K562 (cell line): ENCODE data around the gene NPIPB2. TPM values are rescaled to one million over a fixed set of nuclear protein-coding genes. Genes with fewer than 3 reads are reported as not detected.
A peak's percentile ranks its signal among the peaks of the same experiment; 100 is the strongest.

Source experiments
- CHD4 ChIP-seq: fragments of 200-600 bp; sonication (generic); IDR thresholded peaks from 3 replicates; pipeline ENCODE4 v1.6.1; 2012; ENCODE audit warnings: low read depth, mild to moderate bottlenecking, mixed read lengths, low read length, inconsistent platforms; ENCODE audit not compliant: insufficient read depth, insufficient replicate concordance, poor library complexity, severe bottlenecking
- CREB3L1 ChIP-seq: fragments of 450-650 bp; IDR thresholded peaks from 2 replicates; pipeline ENCODE4 v1.6.1; 2014; ENCODE audit warnings: low read depth, mild to moderate bottlenecking, moderate library complexity, borderline replicate concordance
- E2F6 ChIP-seq, 2 experiments: IDR thresholded peaks; 2 replicates each; pipeline ENCODE4 v1.6.1; 2011; ENCODE audit warnings: borderline replicate concordance in 1 of 2, control low read depth in 1 of 2, low read depth in 1 of 2, low read length in 1 of 2, mild to moderate bottlenecking in 1 of 2, mixed read lengths in 1 of 2, moderate library complexity in 1 of 2; ENCODE audit not compliant: insufficient read depth in 1 of 2, insufficient read length in 1 of 2, poor library complexity in 1 of 2, severe bottlenecking in 1 of 2; ENCODE audit errors: extremely low read depth in 1 of 2
- ETV5 ChIP-seq: sonication (generic); formaldehyde crosslinking; IDR thresholded peaks from 2 replicates; pipeline ENCODE4 v1.4.0; 2020; ENCODE audit warnings: low read depth, mild to moderate bottlenecking, missing genetic modification reagents
- GATA2 ChIP-seq: sonication (generic); formaldehyde crosslinking; IDR thresholded peaks from 2 replicates; pipeline ENCODE4 v1.4.0; 2020; ENCODE audit warnings: mild to moderate bottlenecking, missing genetic modification reagents
- JUN ChIP-seq, 2 experiments: sonication (generic) in 1 of 2; formaldehyde crosslinking in 1 of 2; IDR thresholded peaks; 2 replicates each; pipeline versions ENCODE4 v1.6.1 to v1.8.0; 2012 to 2022; ENCODE audit warnings: borderline replicate concordance in 2 of 2, mild to moderate bottlenecking in 2 of 2, improper control_type of control experiment in 1 of 2, low read depth in 1 of 2, low read length in 1 of 2, missing genetic modification reagents in 1 of 2
- KLF13 ChIP-seq: fragments of 450-650 bp; IDR thresholded peaks from 2 replicates; pipeline ENCODE4 v1.6.1; 2016; ENCODE audit warnings: missing genetic modification characterization, low read depth, mild to moderate bottlenecking, missing compliant biosample characterization, moderate library complexity, borderline replicate concordance
- LCOR ChIP-seq: sonication (generic); formaldehyde crosslinking; IDR thresholded peaks from 2 replicates; pipeline ENCODE4 v1.8.0; 2022; ENCODE audit warnings: mild to moderate bottlenecking, missing genetic modification reagents
- MEIS2 ChIP-seq: fragments of 450-650 bp; IDR thresholded peaks from 2 replicates; pipeline ENCODE4 v1.6.1; 2014; ENCODE audit warnings: mild to moderate bottlenecking; ENCODE audit not compliant: partially characterized antibody
- PCBP1 ChIP-seq: fragments of 200-400 bp; formaldehyde crosslinking; IDR thresholded peaks from 2 replicates; pipeline ENCODE4 v1.6.1; 2018; ENCODE audit warnings: mild to moderate bottlenecking, low read depth, low read length; ENCODE audit not compliant: poor library complexity, severe bottlenecking
- POLR2B ChIP-seq: fragments of 450-650 bp; IDR thresholded peaks from 2 replicates; pipeline ENCODE4 v1.6.1; 2018; ENCODE audit warnings: low read depth; ENCODE audit not compliant: partially characterized antibody
- POLR3A ChIP-seq: IDR thresholded peaks from 2 replicates; pipeline ENCODE4 v1.6.1; 2011; ENCODE audit warnings: borderline replicate concordance, mild to moderate bottlenecking, moderate library complexity; ENCODE audit not compliant: insufficient read length, insufficient read depth; ENCODE audit errors: extremely low read depth
- PRMT5 ChIP-seq: sonication (generic); formaldehyde crosslinking; IDR thresholded peaks from 2 replicates; pipeline ENCODE4 v1.5.0; 2020; ENCODE audit warnings: missing genetic modification reagents
- PTBP1 ChIP-seq: fragments of 200-400 bp; formaldehyde crosslinking; IDR thresholded peaks from 2 replicates; pipeline ENCODE4 v1.6.1; 2017; ENCODE audit warnings: low read depth, low read length
- SOX6 ChIP-seq: fragments of 450-650 bp; IDR thresholded peaks from 2 replicates; pipeline ENCODE4 v1.6.1; 2014; ENCODE audit warnings: mild to moderate bottlenecking
- THRAP3 ChIP-seq: fragments of 450-650 bp; IDR thresholded peaks from 2 replicates; pipeline ENCODE4 v1.6.1; 2016; ENCODE audit warnings: mild to moderate bottlenecking, inconsistent platforms, borderline replicate concordance
- ZNF184 ChIP-seq: sonication (generic); formaldehyde crosslinking; IDR thresholded peaks from 2 replicates; pipeline ENCODE4 v1.5.0; 2020; ENCODE audit warnings: missing genetic modification reagents
- ZNF655 ChIP-seq: fragments of 250-450 bp; sonication (Bioruptor Pico); IDR thresholded peaks from 2 replicates; pipeline ENCODE4 v1.5.0; 2021
- ZNF740 ChIP-seq, 3 experiments: fragments of 200-800 bp in 1 of 3; sonication (Bioruptor generic) in 1 of 3; sonication (generic) in 1 of 3; formaldehyde crosslinking in 1 of 3; IDR thresholded peaks; 2 replicates each; pipeline versions ENCODE4 v1.6.1 to v1.8.0; 2016 to 2022; ENCODE audit warnings: mild to moderate bottlenecking in 2 of 3, missing compliant biosample characterization in 2 of 3, missing genetic modification characterization in 2 of 3, missing genetic modification reagents in 1 of 3
- ZNF780A ChIP-seq: fragments of 250-450 bp; sonication (Bioruptor Pico); IDR thresholded peaks from 2 replicates; pipeline ENCODE4 v1.5.0; 2021; ENCODE audit warnings: mild to moderate bottlenecking
- polyA plus RNA-seq, 8 experiments: library from polyadenylated mRNA; depleted of rRNA in 4 of 8; stranded (reverse) in 5 of 8; unstranded in 3 of 8; fragments of >200 nt; fragmentation: Nextera tagmentation in 2 of 8; fragmentation: Illumina TruSeq in 1 of 8; extraction: Ambion mirVana in 2 of 8; extraction: Trizol in 1 of 8; gene quantifications; 2 replicates each; pipeline versions ENCODE4 v1.2.1 to v1.2.3, GENCODE V29; 2011 to 2014; ENCODE audit warnings: inconsistent platforms in 1 of 8, missing spikeins in 1 of 8
- total RNA-seq, 7 experiments: library from RNA; depleted of rRNA in 6 of 7; stranded (reverse); fragments of >200 nt in 6 of 7; fragmentation: Illumina TruSeq in 2 of 7; extraction: Trizol in 2 of 7; gene quantifications; 2 replicates each; pipeline versions ENCODE4 v1.2.1 to v1.2.3, GENCODE V29; 2011 to 2021; ENCODE audit warnings: low replicate concordance in 1 of 7

Gene NPIPB2
- total and polyA plus RNA-seq, 9 of the 15 experiments (the other 6 are each of a cell fraction or from before 2014, with no cell fraction given), result 0.21 to 2.9 (median 1.6) TPM; not detected in 1

GRCh38 chr16:11915644-11916523, 26.0 kb downstream of the NPIPB2 start, which contains the start of gene GSPT1 (continued):
- no peak for TF ChIP-seq ZNF655 (CRISPR knock-in tag)
- no peak for TF ChIP-seq SOX6
- peak; percentile 84 for TF ChIP-seq PCBP1
- TF ChIP-seq MEIS2, result peak; percentile 12
- no peak for TF ChIP-seq THRAP3
- peak; percentile 67; the same call in 1 of the 2 replicates for TF ChIP-seq JUN (IDR thresholded peaks at IDR 0.05; ENCODE audit: borderline replicate concordance, low read depth, low read length)
- TF ChIP-seq JUN (CRISPR knock-in tag; IDR thresholded peaks at IDR 0.05; ENCODE audit: borderline replicate concordance), result no peak
- TF ChIP-seq PTBP1, result no peak
- TF ChIP-seq ETV5, result peak; percentile 96
- TF ChIP-seq ZNF184 (CRISPR knock-in tag), result no peak
- TF ChIP-seq E2F6 (IDR thresholded peaks at IDR 0.05; ENCODE audit: borderline replicate concordance in 1 of 2, extremely low read depth in 1 of 2, insufficient read depth in 1 of 2, insufficient read length in 1 of 2, low read depth in 1 of 2, low read length in 1 of 2, poor library complexity in 1 of 2, severe bottlenecking in 1 of 2), result peak; percentile 43 to 69
- TF ChIP-seq ZNF780A (CRISPR knock-in tag), result no peak
- peak; percentile 99 for TF ChIP-seq ZNF740 (CRISPR knock-in tag; IDR thresholded peaks at IDR 0.05)
- peak in 1 of 2 experiments; percentile 99; a peak in 2 of 4 replicates for TF ChIP-seq ZNF740 (tag; IDR thresholded peaks at IDR 0.05)
- TF ChIP-seq CHD4, result no peak
- no peak for TF ChIP-seq GATA2 (CRISPR knock-in tag)
- peak; percentile 97 for TF ChIP-seq CREB3L1
- TF ChIP-seq KLF13, result peak; percentile 87
- peak; percentile 35; the same call in 1 of the 2 replicates for TF ChIP-seq LCOR (CRISPR knock-in tag)
- no peak for TF ChIP-seq PRMT5 (CRISPR knock-in tag)
- TF ChIP-seq POLR3A, result no peak
- peak; percentile 73 for TF ChIP-seq POLR2B
